Bronchial epithelial cell (primary cell): ENCODE measurements around the gene SZT2. TPM values are rescaled to one million over a fixed set of nuclear protein-coding genes. Genes with fewer than 3 reads are reported as not detected.

ENCODE experiments used
- DNase-seq: peaks from one replicate; pipeline ENCODE4 v3.0.0-alpha.2; 2010; ENCODE audit warnings: low read depth
- FAIRE-seq: peaks from 2 replicates; lab custom pipeline; 2011; peaks lifted over from hg19 to GRCh38; lab: Jason Lieb, UNC
- H3K27me3 ChIP-seq: 2 replicates; pipeline ENCODE4 v1.5.1; 2011; ENCODE audit warnings: low read length; ENCODE audit not compliant: control insufficient read depth, insufficient read depth
- H3K36me3 ChIP-seq: 2 replicates; pipeline ENCODE4 v1.5.1; 2011; ENCODE audit warnings: low read length; ENCODE audit not compliant: control insufficient read depth, insufficient read depth
- H3K4me3 ChIP-seq: 2 replicates; pipeline ENCODE4 v1.5.1; 2011; ENCODE audit warnings: mild to moderate bottlenecking, low read depth, low read length, control low read depth
- total RNA-seq: library from RNA; depleted of rRNA; stranded (reverse); fragments of >200 nt; gene quantifications from 2 replicates; pipeline ENCODE4 v1.2.1, GENCODE V29; 2014
- TF ChIP-seq, protein P1 (sequence below): IDR thresholded peaks from 2 replicates; pipeline ENCODE4 v1.5.1; 2011; ENCODE audit warnings: mild to moderate bottlenecking, moderate library complexity, low read length, control low read depth, inconsistent platforms; ENCODE audit not compliant: insufficient read depth, severe bottlenecking

The SZT2 gene
- total RNA-seq, 1 donor from 2014 or later: 12.6 TPM

DNA sequence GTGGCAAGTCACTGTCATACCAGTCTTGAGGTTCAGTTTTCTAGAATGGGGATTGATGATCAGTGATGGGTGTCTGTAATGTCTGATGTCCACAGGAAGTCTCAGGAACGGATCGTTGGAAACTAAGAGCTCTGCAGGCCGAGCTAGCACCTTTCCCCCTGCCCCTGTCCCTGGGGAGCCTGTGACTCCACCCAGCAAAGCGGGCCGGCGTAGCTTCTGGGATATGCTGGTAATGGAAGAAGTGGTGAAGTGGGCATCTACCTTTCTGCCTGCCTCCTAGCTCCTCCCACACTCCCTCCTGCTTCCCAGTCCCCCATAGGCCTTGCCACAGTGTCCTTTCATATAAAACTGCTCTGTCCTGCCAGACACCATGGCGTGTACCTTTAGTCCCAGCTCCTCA lies 50.7 kb downstream of the SZT2 start:
- DNase-seq (no peak), FAIRE-seq (no peak)
- H3K4me3 ChIP-seq: no peak overlapping the region
- no peaks in the 10 kb centered on the region for H3K27me3 ChIP-seq
- H3K36me3 ChIP-seq: peaks cover 48% of the 10 kb centered on the region
- TF ChIP-seq, protein P1, sequence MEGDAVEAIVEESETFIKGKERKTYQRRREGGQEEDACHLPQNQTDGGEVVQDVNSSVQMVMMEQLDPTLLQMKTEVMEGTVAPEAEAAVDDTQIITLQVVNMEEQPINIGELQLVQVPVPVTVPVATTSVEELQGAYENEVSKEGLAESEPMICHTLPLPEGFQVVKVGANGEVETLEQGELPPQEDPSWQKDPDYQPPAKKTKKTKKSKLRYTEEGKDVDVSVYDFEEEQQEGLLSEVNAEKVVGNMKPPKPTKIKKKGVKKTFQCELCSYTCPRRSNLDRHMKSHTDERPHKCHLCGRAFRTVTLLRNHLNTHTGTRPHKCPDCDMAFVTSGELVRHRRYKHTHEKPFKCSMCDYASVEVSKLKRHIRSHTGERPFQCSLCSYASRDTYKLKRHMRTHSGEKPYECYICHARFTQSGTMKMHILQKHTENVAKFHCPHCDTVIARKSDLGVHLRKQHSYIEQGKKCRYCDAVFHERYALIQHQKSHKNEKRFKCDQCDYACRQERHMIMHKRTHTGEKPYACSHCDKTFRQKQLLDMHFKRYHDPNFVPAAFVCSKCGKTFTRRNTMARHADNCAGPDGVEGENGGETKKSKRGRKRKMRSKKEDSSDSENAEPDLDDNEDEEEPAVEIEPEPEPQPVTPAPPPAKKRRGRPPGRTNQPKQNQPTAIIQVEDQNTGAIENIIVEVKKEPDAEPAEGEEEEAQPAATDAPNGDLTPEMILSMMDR: no peak

DNA sequence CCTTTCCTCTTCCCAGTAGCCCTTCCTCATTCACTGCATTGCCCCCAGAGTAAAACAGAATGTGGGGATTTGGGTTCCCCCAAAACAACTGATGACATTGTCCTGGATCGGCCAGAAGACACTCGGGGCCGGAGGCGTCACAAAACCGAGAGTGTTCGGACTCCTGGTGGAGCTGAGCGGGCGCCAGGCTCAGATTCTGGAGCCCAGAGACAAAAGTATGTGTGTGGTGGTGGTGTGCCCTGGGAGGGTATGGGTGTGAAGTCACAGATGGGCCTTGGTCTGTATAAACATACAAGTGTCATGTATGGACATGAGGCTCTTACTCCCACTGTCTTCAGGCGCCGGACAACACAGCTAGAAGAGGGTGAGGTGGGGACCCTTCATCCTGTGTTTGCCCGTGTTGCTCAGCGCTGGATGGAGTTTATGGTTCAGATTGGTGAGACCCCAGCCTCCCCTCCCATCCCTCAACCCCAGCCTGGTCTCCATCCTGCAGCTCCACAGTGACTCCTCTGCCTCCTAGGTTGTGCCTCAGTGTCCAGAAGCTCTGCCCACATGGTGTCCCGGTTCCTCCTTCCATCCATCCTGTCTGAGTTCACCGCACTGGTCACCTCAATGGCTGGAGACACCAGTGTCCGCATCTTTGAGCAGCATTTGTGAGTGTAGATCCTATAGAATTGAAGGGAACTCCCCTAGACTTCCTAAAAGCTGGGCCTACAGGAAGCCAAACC lies 51.6 kb downstream of the SZT2 start:
- no peak overlapping the region for H3K4me3 ChIP-seq
- no peak for FAIRE-seq
- DNase-seq: no peak
- no peaks in the 10 kb centered on the region for H3K27me3 ChIP-seq
- H3K36me3 ChIP-seq: peaks cover 56% of the 10 kb centered on the region
- TF ChIP-seq, protein P1: no peak

DNA sequence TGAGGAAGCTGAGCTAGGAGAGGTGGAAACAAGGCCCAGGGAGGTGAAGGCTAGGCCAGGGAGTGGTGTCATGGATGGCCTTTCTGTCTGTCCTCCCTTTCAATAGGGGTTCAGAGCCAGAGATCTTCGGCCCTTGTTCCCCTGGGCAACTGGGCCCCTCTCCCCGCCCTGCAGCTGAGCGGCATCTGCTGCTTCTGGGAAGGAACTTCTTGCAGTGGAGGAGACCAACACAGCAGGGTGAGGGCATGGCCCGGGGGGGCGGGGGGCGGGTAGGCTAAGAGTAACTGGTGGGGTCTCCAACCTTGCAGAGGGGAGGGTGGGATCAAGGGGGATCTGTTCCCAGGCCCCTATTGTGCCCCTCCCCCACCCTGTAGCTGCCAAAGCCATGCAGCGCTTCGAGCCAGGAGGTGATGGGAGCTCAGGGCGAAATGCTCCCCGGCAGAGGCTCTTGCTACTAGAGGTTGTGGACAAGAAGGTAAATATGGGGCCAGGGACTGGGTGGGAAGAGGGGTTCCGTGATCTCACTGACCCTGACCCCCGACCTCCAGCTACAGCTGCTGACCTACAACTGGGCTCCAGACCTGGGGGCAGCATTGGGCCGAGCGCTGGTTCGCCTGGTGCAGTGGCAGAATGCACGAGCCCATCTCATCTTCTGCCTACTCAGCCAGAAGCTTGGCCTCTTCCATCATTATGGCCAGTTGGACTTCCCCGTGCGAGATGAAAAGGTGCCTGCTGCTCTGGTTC lies 52.4 kb downstream of the SZT2 start:
- Histone ChIP-seq H3K4me3 (no peak overlapping the region), H3K27me3 (no peaks in the 10 kb centered on the region), H3K36me3 (peaks cover 57% of the 10 kb centered on the region)
- DNase-seq (no peak), FAIRE-seq (no peak)
- TF ChIP-seq, protein P1: no peak

DNA sequence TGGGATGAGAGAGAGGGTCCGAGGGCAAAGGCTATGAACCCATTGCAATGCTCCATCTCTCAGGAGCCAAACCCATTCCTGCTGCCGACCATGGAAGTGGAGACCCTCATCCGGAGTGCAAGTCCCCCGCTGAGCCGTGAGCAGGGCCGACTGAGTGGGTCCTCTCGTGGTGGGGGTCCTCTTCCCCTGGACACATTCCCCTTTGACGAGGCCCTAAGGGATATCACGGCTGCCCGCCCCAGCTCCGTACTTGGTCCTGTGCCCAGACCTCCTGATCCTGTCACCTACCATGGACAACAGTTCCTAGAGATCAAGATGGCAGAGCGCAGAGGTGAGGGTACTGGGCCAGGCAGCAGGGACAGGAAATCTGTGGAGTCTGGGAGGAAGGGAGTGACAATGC lies 53.1 kb downstream of the SZT2 start:
- Histone ChIP-seq H3K27me3 (no peaks in the 10 kb centered on the region), H3K4me3 (no peak overlapping the region), H3K36me3 (peaks cover 57% of the 10 kb centered on the region)
- no peak for FAIRE-seq
- DNase-seq: no peak
- TF ChIP-seq, protein P1: no peak

DNA sequence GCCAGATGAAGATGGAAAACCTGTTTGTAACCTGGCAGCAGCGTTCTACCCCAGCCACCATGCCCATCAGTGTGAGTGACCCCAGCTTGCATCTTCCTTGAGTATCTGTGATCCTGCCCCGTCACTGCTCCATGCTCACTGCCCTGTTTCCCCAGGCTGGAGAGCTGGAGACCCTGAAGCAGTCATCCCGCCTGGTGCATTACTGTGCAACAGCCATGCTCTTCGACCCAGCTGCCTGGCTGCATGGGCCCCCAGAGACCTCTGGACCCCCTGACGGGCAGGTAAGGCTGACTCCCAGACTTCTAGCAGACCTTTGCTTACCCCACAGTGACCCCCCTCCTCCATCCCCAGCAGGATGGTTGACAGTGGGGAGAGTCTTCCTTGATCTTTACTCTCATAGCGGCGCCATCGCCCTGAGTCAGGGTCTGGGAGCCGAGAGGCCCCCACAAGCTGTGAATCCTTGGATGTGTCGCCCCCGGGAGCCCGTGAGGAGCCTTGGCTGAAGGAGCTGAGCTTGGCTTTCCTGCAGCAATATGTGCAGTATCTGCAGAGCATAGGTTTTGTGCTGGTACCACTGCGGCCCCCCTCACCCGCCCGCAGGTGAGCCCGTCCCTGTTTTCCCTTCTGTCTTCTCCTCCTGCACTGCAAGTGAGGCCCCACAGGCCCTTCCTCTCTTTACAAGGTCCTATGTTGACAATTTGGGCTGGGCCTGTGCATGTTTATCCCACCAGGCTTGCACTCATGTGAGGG lies 53.7 kb downstream of the SZT2 start:
- Histone ChIP-seq H3K4me3 (no peak overlapping the region), H3K36me3 (peaks cover 59% of the 10 kb centered on the region), H3K27me3 (no peaks in the 10 kb centered on the region)
- FAIRE-seq (peak; percentile 58), DNase-seq (no peak)
- TF ChIP-seq, protein P1: no peak
